ENCODE results near the gene USP25.

Gene USP25

GRCh38 chr21:15872236-15872635 is 142.5 kb downstream of the USP25 start:
- Histone ChIP-seq H3K4me1 (ENCODE audit: insufficient read depth, poor library complexity, severe bottlenecking) (peaks cover 4% of the 10 kb centered on the region), H3K4me3 (ENCODE audit: severe bottlenecking) (no peak overlapping the region), H3K36me3 (ENCODE audit: low read depth) (peaks cover 66% of the 10 kb centered on the region), H3K27me3 (ENCODE audit: insufficient read depth, poor library complexity, severe bottlenecking) (no peaks in the 10 kb centered on the region), H3K27ac (ENCODE audit: poor library complexity, severe bottlenecking) (no peak overlapping the region), H3K9me3 (ENCODE audit: severe bottlenecking) (no peaks in the 10 kb centered on the region)
- no peak for TF ChIP-seq CTCF (IDR thresholded peaks at IDR 0.05; ENCODE audit: poor library complexity, severe bottlenecking)
- ATAC-seq (ENCODE audit: low read depth) (no peak), DNase-seq (ENCODE audit: low spot score) (no peak)

- DNase-seq (ENCODE audit: low spot score) (no peak), ATAC-seq (ENCODE audit: low read depth) (no peak)
- H3K4me1 ChIP-seq (ENCODE audit: insufficient read depth, poor library complexity, severe bottlenecking): peaks cover 4% of the 10 kb centered on the region
- TF ChIP-seq CTCF (IDR thresholded peaks at IDR 0.05; ENCODE audit: poor library complexity, severe bottlenecking): no peak
- no peaks in the 10 kb centered on the region for H3K9me3 ChIP-seq (ENCODE audit: severe bottlenecking)
- peaks cover 76% of the 10 kb centered on the region for H3K36me3 ChIP-seq (ENCODE audit: low read depth)
- H3K4me3 ChIP-seq (ENCODE audit: severe bottlenecking): no peak overlapping the region
- no peaks in the 10 kb centered on the region for H3K27me3 ChIP-seq (ENCODE audit: insufficient read depth, poor library complexity, severe bottlenecking)
- no peak overlapping the region for H3K27ac ChIP-seq (ENCODE audit: poor library complexity, severe bottlenecking)
These were observed 144.8 kb downstream of the USP25 start for GRCh38 chr21:15874615-15875014.

- no peaks in the 10 kb centered on the region for H3K9me3 ChIP-seq (ENCODE audit: severe bottlenecking)
- no peak overlapping the region for H3K4me3 ChIP-seq (ENCODE audit: severe bottlenecking)
- no peak for ATAC-seq (ENCODE audit: low read depth)
- H3K4me1 ChIP-seq (ENCODE audit: insufficient read depth, poor library complexity, severe bottlenecking): peaks cover 4% of the 10 kb centered on the region
- H3K36me3 ChIP-seq (ENCODE audit: low read depth): peaks cover 77% of the 10 kb centered on the region
- no peak for DNase-seq (ENCODE audit: low spot score)
- no peak for TF ChIP-seq CTCF (IDR thresholded peaks at IDR 0.05; ENCODE audit: poor library complexity, severe bottlenecking)
- H3K27me3 ChIP-seq (ENCODE audit: insufficient read depth, poor library complexity, severe bottlenecking): no peaks in the 10 kb centered on the region
- no peak overlapping the region for H3K27ac ChIP-seq (ENCODE audit: poor library complexity, severe bottlenecking)
These were observed 145.5 kb downstream of the USP25 start for GRCh38 chr21:15875286-15875685.

- no peaks in the 10 kb centered on the region for H3K27me3 ChIP-seq (ENCODE audit: insufficient read depth, poor library complexity, severe bottlenecking)
These were observed 164.1 kb downstream of the USP25 start for GRCh38 chr21:15893902-15894301.

More at GRCh38 chr21:15893902-15894301, 164.1 kb downstream of the USP25 start:
- no peaks in the 10 kb centered on the region for H3K4me1 ChIP-seq (ENCODE audit: insufficient read depth, poor library complexity, severe bottlenecking)
- DNase-seq (ENCODE audit: low spot score) (no peak), ATAC-seq (ENCODE audit: low read depth) (0 out of 3 replicates have a peak, but pooled peaks have one; percentile 21)
- H3K9me3 ChIP-seq (ENCODE audit: severe bottlenecking): no peaks in the 10 kb centered on the region
- no peaks in the 10 kb centered on the region for H3K36me3 ChIP-seq (ENCODE audit: low read depth)
- H3K27ac ChIP-seq (ENCODE audit: poor library complexity, severe bottlenecking): no peak overlapping the region
- no peak for TF ChIP-seq CTCF (IDR thresholded peaks at IDR 0.05; ENCODE audit: poor library complexity, severe bottlenecking)
- no peak overlapping the region for H3K4me3 ChIP-seq (ENCODE audit: severe bottlenecking)

All from RWPE2 (cell line).